Suprapubic skin (tissue), 4 donors: Measurements from ENCODE around the gene SLC40A1.

ENCODE experiments used
- EP300 ChIP-seq: sonication (generic); formaldehyde crosslinking; IDR thresholded peaks from one replicate; pipeline ENCODE4 v1.6.1; 2017; ENCODE audit warnings: antibody characterized with exemption
- POLR2A ChIP-seq, 2 donors: fragments of 450-650 bp; IDR thresholded peaks; one replicate each; pipeline ENCODE4 v1.6.1; 2017; ENCODE audit warnings: antibody characterized with exemption in 2 of 2, mild to moderate bottlenecking in 2 of 2, moderate library complexity in 2 of 2
- POLR2AphosphoS5 ChIP-seq, 3 donors: sonication (generic); formaldehyde crosslinking; IDR thresholded peaks; one replicate each; pipeline ENCODE4 v1.6.1; 2017; ENCODE audit warnings: antibody characterized with exemption in 3 of 3
- TF ChIP-seq, protein P1 (sequence below), 2 donors: fragments of 200-600 bp in 1 of 2; fragments of 450-650 bp in 1 of 2; sonication (generic) in 1 of 2; IDR thresholded peaks; one replicate each; pipeline ENCODE4 v1.5.1; 2016 to 2019; ENCODE audit warnings: antibody characterized with exemption in 2 of 2, mild to moderate bottlenecking in 1 of 2, moderate library complexity in 1 of 2

DNA sequence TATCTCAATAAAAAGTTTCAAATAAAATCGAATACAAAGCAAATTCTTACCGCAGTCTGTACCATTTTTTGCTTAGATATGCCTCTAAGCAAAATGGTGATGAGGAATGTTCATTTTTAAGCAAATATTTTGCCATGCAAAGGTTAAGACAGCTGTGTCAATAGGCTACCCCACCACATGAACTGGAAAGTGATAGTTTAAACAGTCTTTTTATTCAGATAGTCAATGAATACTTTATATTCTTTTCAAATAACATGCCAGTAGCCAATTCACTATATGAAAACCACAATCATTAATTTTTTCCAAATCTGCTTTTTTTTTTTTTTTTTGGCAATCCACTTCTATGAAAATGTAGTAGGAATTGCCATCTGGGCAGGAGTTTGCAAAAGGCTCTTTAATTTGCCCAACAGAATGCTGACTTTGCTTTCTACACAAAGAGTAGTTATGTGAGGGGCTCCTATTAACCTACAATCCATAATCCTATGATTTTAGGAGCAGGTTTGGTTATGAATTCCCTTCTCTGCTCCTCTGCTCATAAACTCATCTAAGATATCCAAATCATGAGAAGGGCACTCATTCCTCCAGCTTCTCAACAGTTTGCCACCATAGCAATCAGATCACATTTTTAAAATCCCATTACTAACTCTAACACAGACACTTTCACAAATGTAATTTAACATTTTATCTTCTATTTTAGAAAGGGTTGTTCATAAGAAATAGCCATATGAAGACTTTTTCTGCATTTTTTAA, 69.2 kb downstream of the SLC40A1 start:
- no peak for TF ChIP-seq POLR2A (IDR thresholded peaks at IDR 0.05)
- TF ChIP-seq, protein P1, sequence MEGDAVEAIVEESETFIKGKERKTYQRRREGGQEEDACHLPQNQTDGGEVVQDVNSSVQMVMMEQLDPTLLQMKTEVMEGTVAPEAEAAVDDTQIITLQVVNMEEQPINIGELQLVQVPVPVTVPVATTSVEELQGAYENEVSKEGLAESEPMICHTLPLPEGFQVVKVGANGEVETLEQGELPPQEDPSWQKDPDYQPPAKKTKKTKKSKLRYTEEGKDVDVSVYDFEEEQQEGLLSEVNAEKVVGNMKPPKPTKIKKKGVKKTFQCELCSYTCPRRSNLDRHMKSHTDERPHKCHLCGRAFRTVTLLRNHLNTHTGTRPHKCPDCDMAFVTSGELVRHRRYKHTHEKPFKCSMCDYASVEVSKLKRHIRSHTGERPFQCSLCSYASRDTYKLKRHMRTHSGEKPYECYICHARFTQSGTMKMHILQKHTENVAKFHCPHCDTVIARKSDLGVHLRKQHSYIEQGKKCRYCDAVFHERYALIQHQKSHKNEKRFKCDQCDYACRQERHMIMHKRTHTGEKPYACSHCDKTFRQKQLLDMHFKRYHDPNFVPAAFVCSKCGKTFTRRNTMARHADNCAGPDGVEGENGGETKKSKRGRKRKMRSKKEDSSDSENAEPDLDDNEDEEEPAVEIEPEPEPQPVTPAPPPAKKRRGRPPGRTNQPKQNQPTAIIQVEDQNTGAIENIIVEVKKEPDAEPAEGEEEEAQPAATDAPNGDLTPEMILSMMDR (IDR thresholded peaks at IDR 0.05) = no peak
- TF ChIP-seq EP300 = no peak
- TF ChIP-seq POLR2AphosphoS5 (IDR thresholded peaks at IDR 0.05) = no peak
